Ramos (cell line): Measurements from ENCODE around the gene ADARB2.
"Not testable (repeated sequence)": the region's sequence is repeated elsewhere in the genome, so short reads cannot be mapped to it uniquely, and the experiment has no call there.

ENCODE experiments used
- in situ Hi-C: fragments of 300-500 bp; cut with MboI; formaldehyde crosslinking; loops from one replicate; pipeline ENCODE4 v1.14.3; 2022; ENCODE audit warnings: low sequenced_read_pairs; ENCODE audit not compliant: unreplicated experiment

The ADARB2 gene

DNA sequence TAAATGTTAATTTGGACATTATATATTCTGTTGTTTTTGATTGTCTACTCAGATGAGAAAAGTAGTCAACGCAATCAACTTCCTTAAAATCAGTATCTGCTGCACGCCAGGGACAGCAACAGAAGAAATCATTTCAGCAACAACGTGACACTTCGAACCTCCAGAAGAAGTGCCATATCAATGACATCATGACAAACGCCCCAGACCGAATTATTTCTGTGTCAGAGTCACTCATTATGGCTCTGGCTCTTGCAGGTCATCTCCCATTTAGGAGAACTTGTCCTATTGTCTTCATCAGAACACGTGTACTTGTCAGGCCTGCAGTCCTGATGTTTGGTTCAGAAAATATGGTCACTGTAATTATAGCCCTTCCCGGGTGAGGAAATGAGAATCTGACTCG lies 276.3 kb downstream of the ADARB2 start:
- in situ Hi-C loops = no loop called here

DNA sequence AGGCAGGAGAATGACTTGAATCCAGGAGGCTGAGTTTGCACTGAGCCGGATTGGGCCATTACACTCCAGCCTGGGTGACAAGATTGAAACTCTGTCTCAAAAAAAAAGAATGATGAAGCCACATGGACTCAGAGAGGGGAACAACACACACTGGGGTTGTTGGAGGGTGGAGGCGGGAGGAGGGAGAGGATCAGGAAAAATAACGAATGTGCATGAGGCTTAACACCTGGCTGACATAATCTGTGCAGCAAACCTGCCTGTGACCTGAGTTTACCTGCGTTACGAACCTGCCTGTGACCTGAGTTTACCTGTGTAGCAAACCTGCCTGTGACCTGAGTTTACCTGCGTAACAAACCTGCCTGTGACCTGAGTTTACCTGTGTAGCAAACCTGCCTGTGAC lies 277.7 kb downstream of the ADARB2 start:
- in situ Hi-C loops = not testable (repeated sequence)

DNA sequence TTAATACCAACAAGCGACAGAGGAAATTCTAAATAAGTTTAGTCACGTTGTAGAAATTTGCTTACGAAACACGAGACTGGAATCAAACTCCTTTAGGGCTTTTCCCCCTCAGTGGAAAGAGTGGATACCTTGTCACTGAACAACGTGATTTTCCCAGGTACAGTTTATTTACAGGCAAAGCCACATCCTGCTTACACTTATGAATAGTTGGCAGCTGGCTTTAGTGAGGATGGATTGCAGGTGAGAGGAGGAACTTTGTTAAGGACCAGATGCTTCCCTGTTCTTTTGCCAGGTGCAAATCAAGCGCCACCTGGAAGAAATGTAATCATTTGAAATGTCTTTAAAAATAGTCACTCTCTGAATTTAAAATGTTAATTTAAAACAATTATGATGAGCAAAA lies 282.4 kb downstream of the ADARB2 start:
- in situ Hi-C loops = no loop called here

DNA sequence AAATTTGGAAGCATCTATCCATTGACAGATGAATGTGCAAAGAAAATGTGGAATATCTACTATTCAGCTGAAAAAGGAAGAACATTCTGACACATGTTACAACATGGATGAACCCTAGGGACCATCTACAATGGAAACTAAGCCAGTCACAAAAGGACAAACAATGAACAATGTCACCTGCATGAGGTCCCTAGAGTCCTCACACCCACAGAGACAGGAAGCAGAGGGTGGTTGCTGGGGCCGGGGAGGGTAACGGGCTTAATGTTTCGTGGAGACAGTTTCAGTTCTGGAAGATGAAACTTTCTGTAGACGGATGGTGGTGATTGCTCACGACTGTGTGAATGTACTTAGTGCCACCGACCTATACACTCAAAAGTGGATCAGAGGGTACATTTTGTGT lies 282.9 kb downstream of the ADARB2 start:
- in situ Hi-C loops = no loop called here

DNA sequence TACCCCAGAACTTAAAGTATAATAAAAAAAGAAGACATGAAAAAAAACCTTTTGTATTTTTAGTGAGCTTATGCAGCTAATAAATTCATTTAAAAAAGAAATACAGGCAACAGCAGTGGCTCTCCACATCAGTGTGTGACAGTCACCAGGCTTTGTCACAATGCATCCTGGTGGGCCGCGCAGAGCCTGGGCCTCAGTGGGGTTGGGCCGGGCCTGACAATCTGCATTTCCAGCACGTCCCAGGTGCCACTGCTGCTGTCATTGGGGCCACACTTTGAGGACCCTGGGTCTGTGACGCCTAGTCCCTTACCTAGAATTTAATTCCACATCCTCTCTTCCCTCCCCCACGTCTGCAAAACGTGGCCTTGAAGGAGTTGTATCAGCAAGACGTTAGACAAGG lies 284.5 kb downstream of the ADARB2 start:
- in situ Hi-C loops = no loop called here

DNA sequence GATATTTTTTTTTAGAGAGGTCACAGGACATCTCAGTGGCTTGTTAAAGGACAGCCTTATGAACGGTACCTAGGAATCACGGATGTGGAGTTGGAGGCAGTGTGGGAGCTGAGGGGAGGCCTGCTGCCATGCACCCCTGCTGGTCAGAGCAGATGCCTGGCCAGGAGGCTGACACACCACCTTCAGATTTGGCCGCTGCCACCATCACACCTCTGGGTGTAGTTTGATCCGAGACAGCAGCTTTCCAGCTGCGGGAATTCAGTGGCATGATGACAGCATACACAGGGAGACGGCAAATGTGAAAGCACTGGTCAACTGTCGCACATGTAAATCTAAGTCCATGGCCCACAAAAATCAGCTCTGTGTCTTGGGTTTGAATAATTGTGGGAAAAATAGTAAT lies 285.4 kb downstream of the ADARB2 start:
- in situ Hi-C loops = no loop called here

DNA sequence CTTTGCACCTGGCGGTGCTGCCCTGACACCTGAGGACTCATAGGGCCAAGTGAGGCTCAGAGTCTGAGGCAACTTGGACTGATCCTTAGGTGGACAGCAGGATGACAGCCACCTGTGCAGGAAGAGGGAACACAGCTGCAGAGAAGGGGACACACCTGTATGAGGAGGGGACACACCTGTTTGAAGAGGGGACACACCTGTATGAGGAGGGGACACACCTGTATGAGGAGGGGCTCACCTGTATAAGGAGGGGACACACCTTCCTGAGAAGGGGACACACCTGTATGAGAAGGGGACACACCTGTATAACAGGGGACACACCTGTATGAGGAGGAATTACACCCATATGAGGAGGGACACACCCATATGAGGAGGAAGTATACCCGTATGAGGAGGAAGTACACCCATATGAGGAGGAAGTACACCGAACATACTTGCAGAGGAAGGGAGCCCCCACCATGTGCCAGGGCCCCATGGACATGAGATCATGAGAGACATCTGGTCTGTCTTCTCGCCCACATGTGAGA lies 285.9 kb downstream of the ADARB2 start:
- in situ Hi-C loops = no loop called here

DNA sequence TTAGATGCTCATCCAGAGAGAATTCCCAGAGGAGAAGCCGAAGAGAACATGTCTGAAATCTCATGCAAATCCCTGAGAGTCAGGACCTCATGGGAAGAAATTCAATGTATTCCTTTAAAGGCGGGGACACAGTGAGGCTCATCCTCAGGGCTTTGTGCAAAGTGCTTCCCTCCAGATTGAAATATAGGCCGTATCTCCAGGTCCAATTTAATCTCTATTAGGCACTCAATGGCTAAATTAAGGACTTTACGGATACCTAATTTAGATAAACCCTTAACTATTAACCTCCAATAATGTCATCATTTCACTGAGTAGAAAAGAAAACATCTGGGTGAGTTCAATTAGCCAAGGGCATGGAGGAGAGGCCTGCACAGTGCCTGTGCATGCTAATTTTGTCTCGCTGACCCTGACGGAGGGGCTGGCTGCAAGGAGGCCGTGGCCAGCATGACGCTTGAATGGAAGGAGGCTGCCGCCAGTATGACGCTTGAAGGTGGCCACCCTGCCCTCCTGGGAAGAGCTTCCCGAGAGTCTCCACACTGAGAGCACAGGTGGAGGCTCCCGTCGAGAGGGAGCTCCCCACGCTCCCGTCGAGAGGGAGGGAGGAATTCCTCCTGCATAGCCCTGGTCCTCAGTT lies 287.6 kb downstream of the ADARB2 start:
- in situ Hi-C loops = no loop called here

DNA sequence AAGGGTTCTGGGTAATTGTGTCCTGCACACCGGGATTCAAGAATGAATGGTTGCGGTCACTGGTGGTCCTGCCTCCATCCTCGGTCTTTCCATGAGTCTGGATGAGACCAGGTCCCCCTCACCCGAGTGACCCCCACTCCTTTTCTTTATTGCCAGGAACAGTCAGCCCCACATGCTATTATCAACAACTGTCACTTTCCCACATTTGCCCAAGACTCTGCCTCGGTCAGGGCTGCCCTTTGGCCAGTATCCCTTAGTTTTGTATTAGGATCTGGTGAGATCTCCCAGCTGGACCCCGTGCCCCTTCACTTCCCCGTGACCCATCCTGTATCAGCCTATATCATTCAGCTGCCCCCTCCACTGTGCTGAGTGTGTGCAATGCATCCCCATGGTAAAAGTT lies 288.3 kb downstream of the ADARB2 start:
- in situ Hi-C loops = no loop called here

DNA sequence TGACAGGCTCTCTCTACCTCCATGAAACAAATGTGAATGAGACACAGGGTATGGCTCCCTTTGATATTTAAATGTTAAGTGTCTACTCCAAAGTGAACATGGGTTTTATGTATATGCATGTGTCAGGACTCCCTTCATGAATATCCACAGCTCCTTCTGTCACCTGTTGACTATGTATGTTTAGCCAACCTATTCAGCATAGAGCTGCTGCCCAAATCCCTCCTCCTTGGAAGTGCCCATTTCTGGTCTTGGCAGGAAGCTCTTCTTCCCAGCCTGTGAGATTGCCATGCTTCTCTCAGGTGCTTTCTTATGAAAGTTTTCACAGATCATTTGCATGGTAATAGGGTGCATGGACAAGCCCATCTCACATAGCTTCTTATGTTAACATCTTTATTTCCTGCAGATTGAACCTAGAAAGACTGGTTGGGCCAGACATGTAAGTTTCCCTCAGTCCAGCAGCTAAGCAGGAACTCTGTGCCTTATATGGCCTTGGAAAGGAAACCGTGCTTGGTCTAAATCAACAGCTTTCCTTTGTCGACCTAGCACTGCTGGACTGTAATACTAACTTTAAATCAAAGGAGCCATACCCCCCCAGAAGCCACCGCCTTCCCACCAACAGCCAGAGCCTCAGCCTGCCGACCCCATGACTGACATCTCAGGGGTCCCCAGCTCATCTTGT lies 288.9 kb downstream of the ADARB2 start:
- in situ Hi-C loops = no loop called here

DNA sequence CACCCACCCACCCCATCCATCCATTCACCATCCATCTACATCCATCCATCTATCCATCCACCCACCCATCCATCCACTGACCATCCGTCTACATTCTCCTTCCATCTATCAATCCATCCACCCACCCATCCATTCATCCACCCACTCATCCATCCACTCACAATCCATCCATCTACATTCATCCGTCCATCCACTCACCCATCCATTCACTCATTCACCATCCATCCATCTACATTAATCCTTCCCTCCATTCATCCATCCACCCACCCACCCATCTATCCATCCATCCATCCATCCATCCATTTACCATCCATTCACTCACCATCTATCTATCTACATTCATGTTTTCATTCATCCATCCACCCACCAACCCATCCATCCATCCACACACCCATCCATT lies 292.5 kb downstream of the ADARB2 start:
- in situ Hi-C loops = no loop called here

DNA sequence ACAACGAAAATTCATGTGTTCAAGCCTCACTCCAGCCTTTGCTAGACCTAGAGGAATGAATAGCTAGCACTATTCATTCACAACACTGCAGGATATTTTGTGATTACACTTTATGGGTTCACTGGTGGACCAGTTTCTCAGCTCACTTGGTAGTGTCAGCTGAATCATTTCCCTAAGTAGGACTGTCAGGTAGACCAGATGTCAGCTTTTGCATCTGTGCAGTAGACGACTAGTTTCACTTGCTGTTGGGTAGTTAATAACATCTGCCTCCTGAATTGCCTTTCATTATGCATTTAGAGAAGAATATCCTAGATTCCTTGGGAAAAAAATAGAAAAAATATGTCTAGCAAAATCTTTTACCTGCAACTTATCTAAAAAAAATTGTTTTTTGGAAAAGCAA lies 296.4 kb downstream of the ADARB2 start:
- in situ Hi-C loops = no loop called here

DNA sequence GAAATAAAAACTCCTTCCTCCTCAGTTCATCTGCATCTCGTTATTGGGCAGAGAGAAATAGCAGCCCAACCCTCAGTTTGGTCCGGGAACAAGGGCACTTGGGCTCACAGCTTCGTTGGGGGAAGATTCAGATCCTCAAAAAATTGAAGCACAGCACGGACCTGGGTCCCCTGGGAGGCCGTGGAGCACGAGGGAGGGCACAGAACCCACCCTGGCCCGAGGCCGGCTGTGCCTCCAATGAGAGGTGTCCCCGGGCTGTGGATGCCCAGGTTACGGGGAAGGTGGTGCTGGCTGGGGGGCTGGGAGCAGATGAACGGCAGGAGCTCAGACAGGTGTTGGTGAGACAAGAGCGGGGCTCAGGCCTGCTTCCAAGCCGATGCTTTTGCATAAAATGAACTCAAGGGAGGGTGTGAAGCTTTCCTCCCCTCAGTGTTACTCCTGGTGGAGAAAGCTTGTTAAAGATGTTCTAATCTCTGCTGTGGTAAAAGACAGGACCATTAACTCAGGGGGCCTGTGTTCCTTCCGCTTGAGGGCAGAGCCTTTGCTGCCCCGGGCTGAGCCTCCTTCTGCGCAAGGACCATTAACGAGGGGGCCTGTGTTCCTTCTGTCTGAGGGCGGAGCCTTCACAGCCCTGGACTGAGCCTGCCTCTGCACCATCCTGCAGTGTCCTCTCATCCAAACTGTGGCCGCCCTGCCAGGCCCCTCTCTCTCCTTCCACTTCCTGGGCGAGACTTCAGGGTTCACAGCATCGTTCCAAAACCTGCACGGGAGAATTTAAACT lies 302.2 kb downstream of the ADARB2 start:
- in situ Hi-C loops = no loop called here

DNA sequence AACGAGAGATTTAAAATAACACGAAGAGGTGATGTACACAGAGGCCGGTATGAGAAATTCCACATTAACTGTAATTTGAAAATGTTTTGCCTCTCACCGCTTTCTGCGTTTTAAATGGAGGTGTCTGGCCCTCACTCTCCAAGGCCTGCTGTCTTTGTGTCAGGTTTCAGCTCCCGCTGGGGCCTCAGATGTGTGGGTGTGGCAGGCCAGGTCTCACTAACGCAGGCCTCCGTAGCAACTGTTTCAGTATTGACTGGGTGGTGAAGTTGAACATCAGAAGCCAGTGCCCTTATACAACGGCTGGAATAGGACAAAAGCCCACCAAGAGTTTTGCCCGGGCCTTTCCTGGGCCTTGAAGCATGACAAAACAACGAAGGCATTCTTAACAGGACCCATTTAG lies 303.1 kb downstream of the ADARB2 start:
- in situ Hi-C loops = no loop called here

DNA sequence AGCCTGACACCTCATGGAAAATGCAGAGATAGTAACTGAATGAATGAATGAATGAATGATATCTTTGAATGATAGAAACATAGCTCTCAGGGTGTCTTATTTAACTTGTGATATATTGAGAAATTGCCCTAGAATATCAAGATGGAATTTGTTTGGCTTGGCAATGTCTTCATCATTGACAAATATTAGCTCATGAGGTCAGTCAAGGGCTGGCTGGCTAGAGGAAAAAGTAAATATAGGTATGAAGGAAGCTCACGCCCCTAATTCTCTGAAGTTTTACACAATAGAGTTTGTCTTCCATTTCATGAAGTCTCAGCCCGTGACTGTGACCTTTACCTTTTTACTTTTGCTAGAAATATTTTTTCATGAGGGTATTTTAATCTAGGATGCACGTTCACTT lies 305.2 kb downstream of the ADARB2 start:
- in situ Hi-C loops = no loop called here

DNA sequence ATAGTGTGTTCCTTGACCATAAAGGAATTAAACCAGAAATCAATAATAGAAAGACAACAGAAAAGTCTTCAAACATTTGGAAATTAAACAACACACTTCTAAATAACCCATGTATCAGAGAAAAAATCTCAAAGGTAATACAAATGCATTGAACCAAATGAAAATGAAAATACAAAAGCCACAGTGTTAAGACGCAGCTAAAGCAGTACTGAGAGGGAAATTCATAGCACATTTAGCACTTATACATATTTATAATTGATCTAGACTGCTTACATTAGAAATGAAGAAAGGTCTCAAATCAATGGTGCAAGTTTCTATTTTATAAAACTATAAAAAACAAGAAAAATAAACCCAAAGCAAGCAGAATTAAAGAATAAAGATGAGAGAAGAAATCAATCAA lies 306.1 kb downstream of the ADARB2 start:
- in situ Hi-C loops = no loop called here

DNA sequence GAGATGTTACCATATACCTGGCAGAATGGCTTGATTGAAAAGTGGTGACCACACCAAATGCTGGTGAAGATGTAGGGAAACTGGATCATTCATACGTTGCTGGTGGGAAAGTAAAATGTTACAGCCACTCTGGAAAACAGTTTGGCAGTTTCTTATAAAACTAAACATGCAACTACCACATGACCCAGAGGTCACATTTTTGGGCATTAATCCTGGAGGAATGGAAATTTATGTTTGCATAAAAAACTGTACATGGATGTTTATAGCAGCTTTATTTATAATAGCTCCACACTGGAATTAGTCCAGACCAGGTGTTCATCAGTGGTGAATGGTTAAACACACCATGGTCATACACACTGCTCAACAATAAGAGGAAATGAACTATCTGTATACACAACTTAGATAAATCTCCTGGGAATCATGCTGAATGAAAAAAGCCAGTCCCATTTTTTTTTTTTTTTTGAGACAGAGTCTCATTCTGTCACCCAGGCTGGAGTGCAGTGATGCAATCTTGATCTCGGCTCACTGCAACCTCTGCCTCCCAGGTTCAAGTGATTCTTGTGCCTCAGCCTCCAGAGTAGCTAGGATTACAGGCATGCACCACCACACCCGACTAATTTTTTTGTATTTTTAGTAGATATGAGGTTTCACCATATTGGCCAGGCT lies 309.7 kb downstream of the ADARB2 start:
- in situ Hi-C loops = not testable (repeated sequence)

DNA sequence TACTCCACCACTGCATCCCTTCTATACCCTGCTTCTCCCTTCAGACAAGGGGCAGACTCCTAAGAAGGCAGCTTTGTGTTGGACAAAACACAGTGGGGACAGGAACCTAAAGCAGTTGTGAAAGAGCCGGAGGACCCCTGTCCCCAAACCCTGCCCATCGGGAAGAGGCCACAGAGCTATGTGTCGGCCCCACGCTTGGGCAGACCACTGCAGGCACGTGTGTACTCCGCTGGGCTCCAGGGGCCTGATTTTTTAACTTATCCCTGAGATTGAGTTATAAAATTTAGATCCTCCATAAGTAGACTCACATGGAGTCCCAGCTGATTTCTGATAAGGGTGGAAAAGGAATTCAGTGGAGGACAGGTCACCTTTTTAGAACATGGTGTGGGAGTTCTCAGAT lies 310.5 kb downstream of the ADARB2 start:
- in situ Hi-C loops = no loop called here

DNA sequence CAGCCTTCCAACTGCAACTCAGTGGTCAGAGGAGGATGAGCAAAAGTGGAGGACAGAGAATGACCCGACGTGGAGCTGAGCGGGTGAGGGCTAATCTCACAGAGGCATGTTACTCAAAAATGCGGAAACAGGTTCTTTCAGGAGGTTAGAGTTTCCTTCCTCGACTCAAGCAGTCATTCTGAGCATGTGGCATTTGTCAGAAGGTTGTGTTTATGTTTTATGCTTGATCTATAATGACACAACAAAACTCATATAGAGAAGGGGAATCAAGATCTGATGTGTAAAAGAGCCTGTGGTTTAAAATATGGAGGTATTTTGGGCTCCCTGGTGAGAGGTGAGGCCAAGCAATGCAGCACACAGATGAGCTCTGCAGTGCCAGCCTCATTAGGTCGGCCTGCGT lies 311.4 kb downstream of the ADARB2 start:
- in situ Hi-C loops = no loop called here

DNA sequence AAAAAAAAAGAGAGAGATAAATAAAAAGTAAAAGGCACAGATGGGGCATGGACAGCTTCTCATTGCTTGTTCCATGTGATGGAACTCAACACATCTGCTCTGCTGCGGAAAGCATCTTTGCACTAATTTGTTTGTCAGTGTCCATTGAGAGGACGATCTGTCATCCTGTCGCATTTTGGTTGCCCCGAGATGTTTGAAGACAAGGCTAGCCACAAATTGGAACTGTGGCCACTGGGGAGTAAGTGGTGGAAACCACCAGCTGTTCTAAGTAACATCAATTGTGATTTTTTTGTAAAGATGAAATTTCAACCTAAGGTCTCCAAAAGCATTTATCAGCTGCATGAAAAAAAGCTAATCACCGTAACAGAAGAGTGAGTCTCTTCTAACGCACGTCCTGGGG lies 312.7 kb downstream of the ADARB2 start:
- in situ Hi-C loops = no loop called here
